Measurements from ENCODE around the gene CDK19.
"Not testable (repeated sequence)": the region's sequence is repeated elsewhere in the genome, so short reads cannot be mapped to it uniquely, and the experiment has no call there.

- not testable (repeated sequence) for TF ChIP-seq CTCF (IDR thresholded peaks at IDR 0.05; ENCODE audit: poor library complexity, severe bottlenecking); EP300 (conservative IDR thresholded peaks at IDR 0.05; ENCODE audit: poor library complexity, severe bottlenecking); EZH2 (IDR thresholded peaks at IDR 0.05; ENCODE audit: borderline replicate concordance, insufficient read depth, low read length, poor library complexity, severe bottlenecking)
Observed at GRCh38 chr6:110802175-110802574, 13.1 kb downstream of the CDK19 start.

All from neural cell (in vitro differentiated cells).